Endothelial cell of umbilical vein (primary cell): ENCODE data around the gene BCR.

Experiments used
- EZH2 ChIP-seq: IDR thresholded peaks from 2 replicates; pipeline ENCODE4 v1.6.1; 2012; ENCODE audit warnings: borderline replicate concordance, low read depth, mild to moderate bottlenecking, moderate library complexity, low read length, inconsistent platforms; ENCODE audit not compliant: severe bottlenecking
- FOS ChIP-seq: IDR thresholded peaks from 2 replicates; pipeline ENCODE4 v1.6.1; 2011; ENCODE audit warnings: mild to moderate bottlenecking, low read length, moderate library complexity, borderline replicate concordance; ENCODE audit not compliant: insufficient read depth
- GATA2 ChIP-seq: IDR thresholded peaks from 2 replicates; pipeline ENCODE4 v1.7.0; 2011; ENCODE audit warnings: low read depth, mild to moderate bottlenecking, moderate library complexity, mixed read lengths, low read length; ENCODE audit not compliant: insufficient read length, insufficient read depth
- JUN ChIP-seq: IDR thresholded peaks from 2 replicates; pipeline ENCODE4 v1.6.1; 2011; ENCODE audit warnings: borderline replicate concordance, low read depth; ENCODE audit not compliant: insufficient read length, insufficient read depth
- POLR2A ChIP-seq: IDR thresholded peaks from 2 replicates; pipeline ENCODE4 v1.6.1; 2012; ENCODE audit warnings: low read depth, mild to moderate bottlenecking, control low read depth, low read length
- POLR2AphosphoS5 ChIP-seq: IDR thresholded peaks from 2 replicates; pipeline ENCODE4 v1.6.1; 2012; ENCODE audit warnings: low read depth, mild to moderate bottlenecking, control low read depth, low read length, moderate library complexity; ENCODE audit not compliant: insufficient read depth
- TF ChIP-seq, protein P1 (sequence below), 2 donors: IDR thresholded peaks; 1 replicate in 1 of 2; 2 replicates in 1 of 2; pipeline ENCODE4 v1.5.1; 2011; ENCODE audit warnings: low read length in 2 of 2, mild to moderate bottlenecking in 2 of 2, moderate library complexity in 2 of 2, control low read depth in 1 of 2, inconsistent platforms in 1 of 2, low read depth in 1 of 2; ENCODE audit not compliant: insufficient read depth in 1 of 2; ENCODE audit errors: extremely low read depth in 1 of 2
- TF ChIP-seq, protein P2 (sequence below): IDR thresholded peaks from 2 replicates; pipeline ENCODE4 v1.6.1; 2011; ENCODE audit not compliant: insufficient read depth, insufficient read length

DNA sequence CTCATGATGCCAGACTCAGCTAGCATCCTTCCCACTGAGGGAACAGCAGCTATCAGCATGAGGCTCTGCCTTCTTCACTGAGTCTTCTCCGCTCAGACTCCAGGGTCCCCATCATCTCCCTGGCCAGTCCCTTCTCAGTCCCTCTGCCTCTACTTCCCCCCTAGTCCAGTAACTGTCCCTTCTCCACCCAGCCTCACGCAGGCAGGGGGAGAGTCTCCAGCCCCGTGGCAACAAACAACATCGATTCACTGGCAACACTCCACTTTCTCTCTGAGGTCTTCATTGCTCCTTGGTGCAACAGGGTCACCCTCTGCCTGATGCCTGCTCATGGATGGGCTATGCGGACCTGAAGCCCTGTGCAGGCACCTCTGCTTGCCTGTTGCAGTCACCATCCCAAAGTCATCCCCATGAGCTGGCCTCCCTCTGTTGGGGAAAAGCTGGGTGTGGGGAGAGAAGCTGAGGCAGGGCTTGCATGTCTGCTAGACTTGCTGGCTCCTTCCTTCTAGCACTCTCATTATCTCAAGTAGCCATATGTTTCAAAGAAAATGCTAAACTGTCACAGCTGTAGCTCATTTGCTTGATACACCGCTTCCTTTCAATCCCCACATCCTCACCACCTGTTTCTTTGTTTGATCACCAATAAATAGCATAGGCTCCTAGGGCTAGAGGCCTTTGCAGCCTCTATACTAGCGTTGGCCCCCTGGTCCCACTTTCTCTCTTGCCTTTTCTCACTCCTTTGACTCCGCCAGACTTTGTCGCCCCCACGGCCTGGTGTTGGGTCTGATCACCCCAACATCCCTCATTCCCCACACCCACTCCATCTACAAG lies 4.3 kb upstream of the BCR start:
- TF ChIP-seq, protein P1, sequence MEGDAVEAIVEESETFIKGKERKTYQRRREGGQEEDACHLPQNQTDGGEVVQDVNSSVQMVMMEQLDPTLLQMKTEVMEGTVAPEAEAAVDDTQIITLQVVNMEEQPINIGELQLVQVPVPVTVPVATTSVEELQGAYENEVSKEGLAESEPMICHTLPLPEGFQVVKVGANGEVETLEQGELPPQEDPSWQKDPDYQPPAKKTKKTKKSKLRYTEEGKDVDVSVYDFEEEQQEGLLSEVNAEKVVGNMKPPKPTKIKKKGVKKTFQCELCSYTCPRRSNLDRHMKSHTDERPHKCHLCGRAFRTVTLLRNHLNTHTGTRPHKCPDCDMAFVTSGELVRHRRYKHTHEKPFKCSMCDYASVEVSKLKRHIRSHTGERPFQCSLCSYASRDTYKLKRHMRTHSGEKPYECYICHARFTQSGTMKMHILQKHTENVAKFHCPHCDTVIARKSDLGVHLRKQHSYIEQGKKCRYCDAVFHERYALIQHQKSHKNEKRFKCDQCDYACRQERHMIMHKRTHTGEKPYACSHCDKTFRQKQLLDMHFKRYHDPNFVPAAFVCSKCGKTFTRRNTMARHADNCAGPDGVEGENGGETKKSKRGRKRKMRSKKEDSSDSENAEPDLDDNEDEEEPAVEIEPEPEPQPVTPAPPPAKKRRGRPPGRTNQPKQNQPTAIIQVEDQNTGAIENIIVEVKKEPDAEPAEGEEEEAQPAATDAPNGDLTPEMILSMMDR (IDR thresholded peaks at IDR 0.05; ENCODE audit: extremely low read depth in 1 of 2, insufficient read depth in 1 of 2, low read depth in 1 of 2, low read length in 2 of 2) = no peak
- TF ChIP-seq POLR2AphosphoS5 = no peak
- TF ChIP-seq, protein P2, sequence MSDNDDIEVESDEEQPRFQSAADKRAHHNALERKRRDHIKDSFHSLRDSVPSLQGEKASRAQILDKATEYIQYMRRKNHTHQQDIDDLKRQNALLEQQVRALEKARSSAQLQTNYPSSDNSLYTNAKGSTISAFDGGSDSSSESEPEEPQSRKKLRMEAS = no peak
- TF ChIP-seq GATA2 = no peak
- TF ChIP-seq EZH2 = no peak
- no peak for TF ChIP-seq JUN
- no peak for TF ChIP-seq POLR2A
- TF ChIP-seq FOS = no peak
